HG03558 (cell line): ENCODE data around the gene BOC.

Experiments
- ATAC-seq: cut with Tn5 transposase; IDR thresholded peaks from one replicate; pipeline ENCODE4 v1.9.1; 2021; ENCODE audit warnings: moderate number of reproducible peaks; ENCODE audit not compliant: unreplicated experiment; ENCODE audit errors: extremely low read depth

BOC gene

DNA sequence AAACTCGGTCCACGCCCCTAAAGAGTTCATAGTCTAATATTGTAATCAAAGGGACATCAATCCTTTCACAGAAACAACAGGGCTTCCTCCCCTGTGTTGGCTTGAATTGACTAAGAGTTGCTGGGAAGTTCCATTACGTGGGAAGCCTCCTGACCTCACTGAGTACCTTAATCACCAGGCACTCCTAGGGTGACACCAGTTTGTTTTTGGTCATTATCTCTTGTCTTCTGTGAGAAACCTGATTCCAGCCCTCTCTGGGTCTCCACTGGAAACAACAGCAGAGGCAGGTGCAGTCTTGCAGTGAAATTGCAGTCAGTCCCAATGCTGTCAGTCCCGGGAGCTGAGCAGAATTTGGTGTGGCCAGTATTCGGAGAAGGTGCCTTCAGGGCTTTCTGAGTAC, 55.4 kb downstream of the BOC start:
- ATAC-seq = no peak

GRCh38 chr3:113268311-113268710, 57.0 kb downstream of the BOC start:
- ATAC-seq = no peak

DNA sequence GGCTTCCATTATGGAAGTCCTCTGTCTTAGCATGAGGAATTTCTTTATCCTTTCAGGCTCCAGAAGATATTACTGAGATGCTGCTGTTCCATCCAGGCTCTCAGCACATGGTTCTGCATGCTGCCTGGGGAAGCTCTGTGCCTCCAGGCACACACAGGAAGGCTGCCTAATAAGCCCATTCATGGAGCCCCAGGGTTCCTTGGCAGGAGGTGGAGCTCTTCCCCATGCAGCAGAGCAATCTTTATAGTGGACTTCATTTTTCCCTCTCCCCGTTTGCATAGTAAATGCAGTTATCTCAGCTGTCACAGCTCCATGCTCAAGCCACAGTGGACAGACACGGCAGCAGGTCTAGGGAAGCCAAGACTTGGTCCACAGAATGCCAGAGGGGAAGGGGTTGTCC, 57.6 kb downstream of the BOC start:
- no peak for ATAC-seq

DNA sequence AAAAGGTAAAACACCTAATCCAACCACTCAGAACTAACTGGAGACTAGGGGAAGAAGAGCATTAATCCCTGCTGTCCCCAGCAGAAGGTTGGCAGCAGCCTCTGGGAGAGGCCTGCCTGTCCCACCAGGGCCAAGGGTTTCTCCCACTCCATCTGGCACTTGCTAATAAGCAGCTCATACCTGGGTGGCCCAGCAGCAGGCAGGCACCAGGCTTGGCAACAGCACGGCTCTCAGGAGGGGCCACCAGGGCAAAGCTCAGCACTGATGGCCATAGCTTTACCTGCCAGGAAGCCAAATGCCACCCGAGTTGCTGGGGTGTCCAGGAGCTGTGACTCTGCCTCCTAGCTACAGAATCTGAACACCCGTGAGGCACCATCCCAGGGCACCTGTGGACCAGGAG, 58.3 kb downstream of the BOC start:
- no peak for ATAC-seq

DNA sequence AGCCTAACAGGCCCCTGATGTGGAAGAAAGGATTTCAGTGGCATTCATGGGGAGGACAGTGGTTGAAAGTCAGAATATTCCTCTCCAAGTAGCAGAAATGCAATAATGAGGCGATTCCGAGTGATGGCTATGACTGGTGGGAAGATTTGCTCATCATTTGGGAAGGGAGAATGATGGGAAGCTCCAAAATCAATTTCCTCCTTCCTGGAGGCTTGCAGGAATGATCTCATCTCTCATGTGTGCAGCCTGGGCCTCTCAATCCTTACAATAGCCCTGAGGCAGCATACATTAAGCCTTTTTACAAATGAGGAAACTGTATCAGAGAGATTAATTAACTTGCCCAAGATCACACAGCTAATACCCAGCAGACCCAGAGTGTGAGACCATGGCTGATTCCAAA, 58.7 kb downstream of the BOC start:
- no peak for ATAC-seq

DNA sequence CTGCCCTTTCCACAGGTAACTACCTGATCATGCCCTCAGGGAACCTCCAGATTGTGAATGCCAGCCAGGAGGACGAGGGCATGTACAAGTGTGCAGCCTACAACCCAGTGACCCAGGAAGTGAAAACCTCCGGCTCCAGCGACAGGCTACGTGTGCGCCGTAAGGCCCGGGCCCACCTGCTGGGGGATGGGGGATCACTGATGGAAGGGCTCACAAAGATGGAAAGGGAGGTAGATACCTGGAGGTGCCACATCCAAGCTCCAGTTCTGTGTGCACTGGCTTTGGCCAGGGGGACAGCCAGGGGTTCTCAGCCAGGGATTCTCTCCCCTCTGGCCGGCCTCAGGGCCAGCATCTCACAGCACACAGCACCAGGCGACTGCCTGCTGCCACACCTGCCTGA, 59.4 kb downstream of the BOC start:
- ATAC-seq = no peak

GRCh38 chr3:113271189-113271588, 59.8 kb downstream of the BOC start:
- no peak for ATAC-seq

GRCh38 chr3:113271594-113272384, 60.4 kb downstream of the BOC start:
- no peak for ATAC-seq

DNA sequence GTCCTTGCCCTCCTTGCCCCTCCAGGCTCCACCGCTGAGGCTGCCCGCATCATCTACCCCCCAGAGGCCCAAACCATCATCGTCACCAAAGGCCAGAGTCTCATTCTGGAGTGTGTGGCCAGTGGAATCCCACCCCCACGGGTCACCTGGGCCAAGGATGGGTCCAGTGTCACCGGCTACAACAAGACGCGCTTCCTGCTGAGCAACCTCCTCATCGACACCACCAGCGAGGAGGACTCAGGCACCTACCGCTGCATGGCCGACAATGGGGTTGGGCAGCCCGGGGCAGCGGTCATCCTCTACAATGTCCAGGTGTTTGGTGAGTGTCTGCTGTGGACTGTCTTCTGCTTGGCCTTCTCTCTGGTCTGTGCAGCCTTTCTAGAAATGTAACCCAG, 61.0 kb downstream of the BOC start:
- no peak for ATAC-seq

DNA sequence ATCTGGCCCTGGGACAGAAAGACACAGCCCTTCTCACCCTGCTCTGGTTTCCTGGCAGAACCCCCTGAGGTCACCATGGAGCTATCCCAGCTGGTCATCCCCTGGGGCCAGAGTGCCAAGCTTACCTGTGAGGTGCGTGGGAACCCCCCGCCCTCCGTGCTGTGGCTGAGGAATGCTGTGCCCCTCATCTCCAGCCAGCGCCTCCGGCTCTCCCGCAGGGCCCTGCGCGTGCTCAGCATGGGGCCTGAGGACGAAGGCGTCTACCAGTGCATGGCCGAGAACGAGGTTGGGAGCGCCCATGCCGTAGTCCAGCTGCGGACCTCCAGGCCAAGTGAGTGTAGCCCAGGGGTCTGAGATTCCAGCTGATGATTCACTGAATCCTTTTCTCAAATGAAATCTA, 61.7 kb downstream of the BOC start:
- no peak for ATAC-seq

DNA sequence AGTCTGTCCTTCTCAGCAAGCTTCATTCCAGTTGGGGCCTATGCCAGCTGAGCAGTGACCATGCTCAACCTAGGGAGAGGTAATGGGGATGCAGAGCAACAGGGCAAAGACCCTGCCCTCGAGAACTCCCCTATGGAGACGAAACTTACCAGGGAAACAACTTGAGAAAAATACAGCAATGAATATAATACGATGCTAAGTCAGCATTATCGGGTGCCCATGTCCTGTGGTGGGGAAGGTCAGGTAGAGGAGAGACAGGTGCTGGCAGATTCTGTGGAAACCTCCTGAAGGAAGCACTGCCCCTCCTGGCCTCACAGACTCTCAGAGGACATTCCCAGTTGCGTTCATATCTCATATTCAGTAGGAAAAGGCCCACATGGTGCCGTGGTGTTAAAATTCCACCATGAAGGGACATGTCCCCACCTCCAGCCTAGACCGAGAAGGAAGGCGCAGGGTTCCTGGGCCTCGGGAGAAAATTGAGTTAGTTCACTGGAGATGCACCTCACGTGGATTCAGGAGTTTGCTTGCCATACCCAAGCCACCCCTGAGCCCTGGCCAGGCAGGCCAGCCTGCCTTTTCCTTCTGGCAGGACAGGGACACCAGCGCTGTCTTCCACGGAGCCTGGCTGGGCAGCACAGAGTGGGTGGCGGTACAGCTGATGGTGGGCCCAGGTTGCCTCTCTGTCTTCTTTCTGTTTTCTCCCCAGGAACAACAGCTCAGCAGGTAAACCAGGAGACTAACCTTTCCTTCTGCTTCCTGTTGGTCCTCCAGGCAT, 62.4 kb downstream of the BOC start:
- no peak for ATAC-seq

DNA sequence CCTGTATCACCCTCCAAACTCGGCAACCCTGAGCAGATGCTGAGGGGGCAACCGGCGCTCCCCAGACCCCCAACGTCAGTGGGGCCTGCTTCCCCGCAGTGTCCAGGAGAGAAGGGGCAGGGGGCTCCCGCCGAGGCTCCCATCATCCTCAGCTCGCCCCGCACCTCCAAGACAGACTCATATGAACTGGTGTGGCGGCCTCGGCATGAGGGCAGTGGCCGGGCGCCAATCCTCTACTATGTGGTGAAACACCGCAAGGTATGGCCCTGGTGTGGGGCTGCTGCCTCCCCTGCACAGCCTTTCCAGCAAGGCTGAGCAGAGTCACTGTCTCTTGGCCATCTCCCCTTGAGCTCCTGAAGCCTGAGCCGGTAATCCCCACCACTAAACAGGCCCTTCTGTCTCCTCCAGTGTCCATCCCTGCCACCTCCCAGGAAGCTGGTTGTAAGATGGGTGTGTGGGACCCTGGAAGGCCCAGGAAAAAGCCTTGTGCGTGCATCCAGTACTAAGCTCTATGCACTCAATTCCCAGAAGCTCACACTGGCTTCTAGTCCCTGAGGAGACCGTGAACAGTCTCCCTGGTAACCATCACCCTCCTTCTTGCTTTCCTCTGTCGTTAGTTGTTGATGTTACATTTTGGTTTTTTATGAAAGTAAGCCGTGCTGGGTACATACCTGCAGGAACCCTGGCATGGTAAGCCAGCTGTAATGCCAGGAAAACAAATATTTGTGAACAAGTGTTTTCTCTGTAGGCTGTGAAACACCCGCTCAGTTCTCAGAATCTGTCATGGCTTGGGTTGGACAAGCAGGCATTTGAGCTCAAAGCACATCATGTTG, 63.3 kb downstream of the BOC start:
- no peak for ATAC-seq

- ATAC-seq = no peak
Observed at GRCh38 chr3:113275258-113275556, 63.9 kb downstream of the BOC start.

DNA sequence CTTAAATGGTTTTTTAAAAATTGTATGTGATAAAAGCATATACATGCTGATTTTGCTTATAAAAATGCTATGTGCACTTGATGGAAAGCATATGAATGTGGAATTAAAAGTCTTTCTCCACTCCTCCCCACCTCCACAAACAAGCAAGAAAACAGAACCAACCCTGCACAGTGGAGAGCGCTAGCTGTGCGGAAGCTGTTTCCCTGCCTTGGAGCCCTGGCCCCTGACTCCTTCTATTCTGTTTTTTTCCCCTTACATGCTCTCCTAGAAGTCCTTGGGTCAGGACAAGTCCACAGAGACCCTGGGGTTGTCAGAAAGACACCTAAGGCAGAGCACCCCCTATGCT, 64.2 kb downstream of the BOC start:
- no peak for ATAC-seq

DNA sequence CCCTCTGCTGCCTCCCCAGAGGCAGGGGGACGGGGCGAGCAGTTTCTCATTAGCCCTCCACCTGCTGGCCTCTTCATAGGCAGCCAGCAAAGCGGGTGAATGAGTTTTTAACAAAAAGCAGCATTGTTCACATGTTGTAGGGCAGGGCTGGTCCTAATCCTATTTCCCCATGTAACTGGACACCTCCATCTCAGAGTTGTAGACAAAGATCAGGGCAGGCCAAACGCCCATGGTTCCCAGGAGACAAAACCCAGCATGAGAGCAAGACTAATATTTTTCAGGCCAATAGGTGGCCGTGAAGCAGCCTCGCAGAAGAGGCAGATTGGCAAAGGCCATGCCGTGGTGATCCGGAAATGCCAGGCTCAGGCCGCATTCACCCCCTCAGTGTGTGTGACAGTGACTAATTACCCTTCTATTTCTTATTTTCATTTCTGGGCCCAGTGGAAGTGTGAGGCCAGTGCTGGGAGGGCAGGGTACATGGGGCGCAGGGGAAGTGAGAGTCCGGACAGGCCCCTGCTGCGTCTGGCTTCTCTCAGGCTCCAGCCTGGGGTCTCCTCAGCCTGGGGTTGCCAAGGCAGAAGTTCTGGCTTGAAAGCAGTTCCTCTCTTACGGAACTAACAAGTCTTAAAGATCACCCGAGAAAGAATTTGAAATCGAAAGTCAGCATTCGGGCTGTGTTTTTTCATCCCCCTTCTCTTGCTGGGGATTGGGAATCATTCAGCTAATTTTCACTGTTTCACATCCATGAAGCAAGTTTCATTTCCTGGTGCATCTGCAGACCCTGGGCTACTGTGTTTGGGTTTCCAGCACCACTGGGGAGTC, 64.8 kb downstream of the BOC start:
- peak; percentile 50 for ATAC-seq

DNA sequence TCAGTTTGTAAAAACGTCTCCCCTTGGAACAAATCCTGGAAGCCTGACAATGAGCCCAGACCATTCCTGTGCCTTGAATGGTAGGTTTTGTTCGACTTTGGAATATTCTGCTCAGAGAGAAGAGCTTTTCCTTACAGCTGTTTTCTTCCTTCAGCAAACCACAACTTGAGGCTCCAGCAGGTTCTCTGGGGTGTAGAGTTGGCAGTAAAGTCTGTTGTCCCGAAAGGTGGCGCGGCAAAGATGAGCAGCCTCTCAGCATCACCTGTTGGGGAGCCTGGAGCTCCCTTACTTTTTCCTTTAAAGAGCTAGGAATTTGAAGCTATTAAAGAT, 65.4 kb downstream of the BOC start:
- no peak for ATAC-seq

DNA sequence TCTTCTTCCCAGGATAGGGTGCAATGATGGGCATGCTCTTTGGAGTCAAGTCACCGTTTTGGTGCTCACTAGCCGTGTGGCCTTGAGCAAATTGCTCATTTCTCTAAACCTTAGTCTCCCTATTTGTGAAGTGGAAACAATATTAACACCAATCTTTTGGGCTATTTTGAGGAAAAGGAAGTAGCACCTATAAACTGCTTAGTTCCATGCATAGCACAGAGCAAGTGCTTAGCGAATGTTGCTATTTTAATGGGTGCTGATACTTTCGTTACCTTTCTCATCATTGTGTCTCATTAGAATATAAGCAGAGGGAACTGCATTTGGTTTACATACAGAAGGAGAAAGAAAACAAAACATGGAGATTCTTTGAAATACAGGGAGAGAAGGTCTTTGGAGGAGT, 66.1 kb downstream of the BOC start:
- peak; percentile 35 for ATAC-seq

DNA sequence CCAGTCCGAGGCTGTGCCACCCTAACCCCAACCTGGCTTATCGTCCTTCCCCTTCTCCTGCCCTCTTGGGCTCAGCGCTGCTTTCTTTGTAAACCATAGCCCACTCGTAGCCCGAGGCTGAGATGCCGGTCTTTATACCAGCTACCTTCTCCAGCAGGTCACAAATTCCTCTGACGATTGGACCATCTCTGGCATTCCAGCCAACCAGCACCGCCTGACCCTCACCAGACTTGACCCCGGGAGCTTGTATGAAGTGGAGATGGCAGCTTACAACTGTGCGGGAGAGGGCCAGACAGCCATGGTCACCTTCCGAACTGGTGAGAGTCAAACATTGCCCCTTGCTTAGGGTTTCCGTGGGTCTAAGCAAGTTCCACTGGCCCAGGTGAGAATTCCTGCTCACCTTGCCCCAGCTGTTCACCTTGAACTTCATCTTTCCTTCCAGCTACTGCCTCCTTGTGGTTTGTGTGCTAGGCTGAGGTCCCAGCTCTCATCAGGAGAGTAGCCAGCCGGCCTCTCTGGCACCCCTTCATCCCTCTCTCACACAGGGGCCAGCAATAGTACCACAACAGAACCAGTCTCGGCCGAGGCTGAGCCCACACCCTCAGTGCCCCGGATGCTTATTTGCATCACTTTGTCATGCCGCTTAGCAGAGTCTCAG, 66.7 kb downstream of the BOC start:
- ATAC-seq = no peak

DNA sequence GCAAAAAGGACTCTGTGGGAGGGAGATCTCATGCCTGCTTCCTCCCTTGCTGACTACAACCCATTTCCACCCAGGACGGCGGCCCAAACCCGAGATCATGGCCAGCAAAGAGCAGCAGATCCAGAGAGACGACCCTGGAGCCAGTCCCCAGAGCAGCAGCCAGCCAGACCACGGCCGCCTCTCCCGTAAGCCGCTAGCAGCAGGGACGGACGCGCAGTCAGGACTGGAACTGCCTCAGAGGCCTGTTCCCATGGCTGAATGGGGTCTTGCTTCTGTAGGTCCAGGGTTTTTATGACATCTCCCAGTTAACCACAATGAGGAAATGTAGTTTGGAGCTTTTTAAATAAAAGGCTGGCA, 67.2 kb downstream of the BOC start:
- no peak for ATAC-seq

DNA sequence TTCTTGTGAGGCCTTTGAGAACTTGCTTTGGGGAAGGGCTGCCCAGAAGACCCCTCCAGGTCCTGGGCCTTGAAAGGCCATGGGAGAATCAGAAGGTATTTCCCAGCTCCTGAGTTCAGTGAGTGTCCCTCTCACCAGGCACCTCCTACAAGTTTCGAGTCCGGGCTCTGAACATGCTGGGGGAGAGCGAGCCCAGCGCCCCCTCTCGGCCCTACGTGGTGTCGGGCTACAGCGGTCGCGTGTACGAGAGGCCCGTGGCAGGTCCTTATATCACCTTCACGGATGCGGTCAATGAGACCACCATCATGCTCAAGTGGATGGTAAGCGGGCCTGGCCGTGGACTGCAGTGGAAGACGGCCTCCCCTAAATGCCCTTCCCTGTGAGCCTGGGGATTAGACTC, 68.3 kb downstream of the BOC start:
- ATAC-seq = no peak
